Measurements from ENCODE around the gene RNF149.

DNA sequence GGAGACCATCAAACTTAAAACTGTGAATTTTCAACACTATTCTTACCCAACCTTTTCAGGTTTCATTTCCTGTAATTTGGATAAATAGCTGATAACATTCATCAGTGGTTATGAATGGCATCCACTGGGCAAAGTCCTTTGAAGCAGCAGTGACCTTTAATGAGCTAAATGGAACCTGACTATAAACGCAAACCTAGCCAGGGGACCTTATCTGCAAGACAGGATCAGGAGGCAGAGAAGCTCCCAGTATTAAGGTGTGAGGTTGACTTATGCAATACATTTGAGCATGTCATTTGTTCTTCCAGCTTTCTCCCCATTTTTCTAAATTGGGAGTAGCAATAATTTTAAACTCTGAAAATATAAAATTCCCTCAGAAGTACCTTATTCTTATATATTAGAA lies 40.4 kb upstream of the RNF149 start:
- TF ChIP-seq, protein P1, sequence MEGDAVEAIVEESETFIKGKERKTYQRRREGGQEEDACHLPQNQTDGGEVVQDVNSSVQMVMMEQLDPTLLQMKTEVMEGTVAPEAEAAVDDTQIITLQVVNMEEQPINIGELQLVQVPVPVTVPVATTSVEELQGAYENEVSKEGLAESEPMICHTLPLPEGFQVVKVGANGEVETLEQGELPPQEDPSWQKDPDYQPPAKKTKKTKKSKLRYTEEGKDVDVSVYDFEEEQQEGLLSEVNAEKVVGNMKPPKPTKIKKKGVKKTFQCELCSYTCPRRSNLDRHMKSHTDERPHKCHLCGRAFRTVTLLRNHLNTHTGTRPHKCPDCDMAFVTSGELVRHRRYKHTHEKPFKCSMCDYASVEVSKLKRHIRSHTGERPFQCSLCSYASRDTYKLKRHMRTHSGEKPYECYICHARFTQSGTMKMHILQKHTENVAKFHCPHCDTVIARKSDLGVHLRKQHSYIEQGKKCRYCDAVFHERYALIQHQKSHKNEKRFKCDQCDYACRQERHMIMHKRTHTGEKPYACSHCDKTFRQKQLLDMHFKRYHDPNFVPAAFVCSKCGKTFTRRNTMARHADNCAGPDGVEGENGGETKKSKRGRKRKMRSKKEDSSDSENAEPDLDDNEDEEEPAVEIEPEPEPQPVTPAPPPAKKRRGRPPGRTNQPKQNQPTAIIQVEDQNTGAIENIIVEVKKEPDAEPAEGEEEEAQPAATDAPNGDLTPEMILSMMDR (IDR thresholded peaks at IDR 0.05): no peak
- TF ChIP-seq POLR2A (IDR thresholded peaks at IDR 0.05) (no peak), EP300 (IDR thresholded peaks at IDR 0.05; ENCODE audit: low read depth) (no peak)
